ENCODE data around the gene ARPP19. TPM values are rescaled to one million over a fixed set of nuclear protein-coding genes. Genes with fewer than 3 reads are reported as not detected.
"Not testable (repeated sequence)": the region's sequence is repeated elsewhere in the genome, so short reads cannot be mapped to it uniquely, and the experiment has no call there.

ARPP19 gene
- 100 to 1,000 TPM; 106 to 169 (median 138) TPM for polyA plus RNA-seq (ENCODE audit: insufficient read length in 4 of 4)

GRCh38 chr15:52568601-52569585, at the start of gene ARPP19:
Gene ARPP19, minus strand, starts transcription at chr15:52569030. Its CDS starts 138 bp downstream, at chr15:52568892.
- peak; percentile 72 to 83 (median 74) for DNase-seq (ENCODE audit: low read depth in 4 of 4, low spot score in 3 of 4)

DNA sequence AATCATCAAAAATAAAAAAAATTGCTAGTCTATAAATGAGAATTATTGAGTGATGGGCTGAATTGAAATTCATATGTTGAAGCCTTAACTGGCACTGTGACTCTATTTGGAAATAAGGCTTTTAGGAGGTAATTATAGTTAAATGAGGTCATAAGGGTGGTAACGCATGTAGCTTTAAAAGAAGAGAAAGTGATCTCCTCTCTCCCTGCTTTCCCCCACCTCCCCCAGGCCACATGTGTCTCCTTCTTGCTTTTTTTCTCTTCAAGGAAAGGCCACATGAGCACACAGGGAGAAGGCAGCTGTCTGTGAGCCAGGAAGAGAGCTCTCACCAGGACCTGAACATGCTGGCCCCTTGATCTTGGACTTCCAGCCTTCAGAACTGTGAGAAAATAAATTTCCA, 48.2 kb upstream of the ARPP19 start:
- no peak for DNase-seq (ENCODE audit: low read depth in 4 of 4, low spot score in 3 of 4)

DNA sequence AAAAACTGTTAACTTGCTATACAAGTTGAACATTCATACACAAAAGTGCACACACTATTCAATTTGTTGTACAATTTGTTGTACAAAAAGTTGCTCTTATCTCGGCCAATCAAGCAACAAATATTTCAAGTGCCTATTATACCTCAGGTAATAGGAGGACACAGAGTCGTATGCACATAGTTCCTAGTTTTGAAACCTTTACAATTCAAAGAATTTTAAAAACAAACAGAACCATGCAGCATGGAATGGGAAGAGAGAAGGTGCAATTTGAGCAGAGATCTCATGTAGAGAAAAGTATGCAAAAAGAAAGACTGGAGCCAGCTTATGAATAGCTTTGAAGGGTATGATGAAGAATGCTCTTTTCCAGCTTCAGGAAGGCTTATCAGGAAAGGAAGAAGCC, 46.5 kb upstream of the ARPP19 start:
- no peak for DNase-seq (ENCODE audit: low read depth in 4 of 4, low spot score in 3 of 4)

DNA sequence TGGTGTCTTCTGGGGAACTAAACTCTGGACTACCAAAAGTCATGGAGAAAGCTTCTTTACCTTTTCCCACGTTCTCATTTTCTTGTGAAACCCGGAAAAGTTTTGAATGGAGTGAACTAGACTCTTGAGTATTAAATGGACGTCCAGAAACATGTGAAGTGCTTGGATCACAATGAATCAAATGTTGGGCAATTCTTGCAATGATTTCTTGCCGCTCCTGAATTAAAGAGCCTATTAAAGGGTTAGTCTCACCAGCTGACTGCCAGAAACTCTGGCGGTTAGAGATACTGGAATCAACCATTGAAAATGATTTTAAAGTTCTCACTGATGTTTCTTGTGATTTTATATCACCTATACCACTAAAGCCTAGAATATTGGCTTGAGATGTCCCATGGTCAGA, 40.8 kb upstream of the ARPP19 start:
- DNase-seq (ENCODE audit: low read depth in 4 of 4, low spot score in 3 of 4), result no peak

GRCh38 chr15:52584414-52584813, 15.6 kb upstream of the ARPP19 start:
- DNase-seq (ENCODE audit: low read depth in 4 of 4, low spot score in 3 of 4), result no peak

- no peak for DNase-seq (ENCODE audit: low read depth in 4 of 4, low spot score in 3 of 4)
Observed at GRCh38 chr15:52579852-52580251, 11.0 kb upstream of the ARPP19 start.

- no peak for DNase-seq (ENCODE audit: low read depth in 4 of 4, low spot score in 3 of 4)
Observed at GRCh38 chr15:52576692-52577091, 7.9 kb upstream of the ARPP19 start.

- DNase-seq (ENCODE audit: low read depth in 4 of 4, low spot score in 3 of 4), result not testable (repeated sequence)
Observed at GRCh38 chr15:52575573-52575972, 6.7 kb upstream of the ARPP19 start.

DNA sequence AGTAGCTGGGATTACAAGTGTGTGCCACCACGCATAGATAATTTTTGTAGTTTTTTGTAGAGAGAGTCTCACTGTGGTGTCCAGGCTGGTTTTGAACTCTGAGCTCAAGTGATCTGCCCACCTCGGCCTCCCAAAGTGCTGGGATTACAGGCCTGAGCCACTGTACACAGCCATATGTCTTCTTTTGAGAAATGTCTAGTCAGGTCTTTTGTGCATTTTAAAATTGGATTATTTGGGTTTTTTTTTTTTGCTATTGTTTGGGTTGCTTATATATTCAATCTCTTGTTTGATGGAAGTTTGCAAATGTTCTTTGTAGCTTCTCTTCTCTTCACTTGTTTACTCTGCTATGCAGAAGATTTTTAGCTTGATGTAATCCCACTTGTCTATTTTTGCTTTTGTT, 6.2 kb upstream of the ARPP19 start:
- DNase-seq (ENCODE audit: low read depth in 4 of 4, low spot score in 3 of 4), result no peak

GRCh38 chr15:52574623-52575022, 5.8 kb upstream of the ARPP19 start:
- not testable (repeated sequence) for DNase-seq (ENCODE audit: low read depth in 4 of 4, low spot score in 3 of 4)

DNA sequence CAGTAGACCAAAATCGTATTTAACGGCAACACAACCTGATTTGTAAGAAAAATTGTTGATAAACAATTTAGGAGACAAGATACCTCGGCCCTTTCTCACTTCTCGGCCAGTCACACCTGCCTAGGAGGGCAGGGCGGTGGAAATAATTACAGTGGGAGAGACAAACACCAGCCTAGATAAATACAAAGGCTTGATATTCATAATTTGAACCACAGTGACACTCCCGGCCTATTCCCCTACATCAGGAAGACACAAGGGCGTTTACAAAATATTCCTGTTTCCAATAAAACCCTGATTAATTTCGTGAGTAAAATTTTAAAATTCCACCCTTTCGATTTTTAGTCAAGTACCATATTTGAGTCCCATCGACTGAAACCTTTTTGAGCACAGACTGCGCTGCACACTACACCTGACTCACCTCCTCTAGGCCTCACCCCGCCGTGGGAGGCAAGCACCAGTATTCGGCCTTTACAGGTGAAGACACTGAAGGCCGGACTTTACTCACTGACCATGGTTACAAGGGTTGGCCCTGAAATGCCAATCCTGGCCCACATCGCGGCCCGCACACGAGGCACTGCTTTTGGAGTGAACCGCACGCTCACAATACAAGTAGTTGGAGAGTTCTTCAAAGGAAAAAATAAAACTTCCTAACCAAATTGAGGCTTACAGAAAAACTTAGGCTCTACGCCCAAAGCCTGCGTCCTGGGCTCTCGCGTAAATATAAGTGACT, 794 bp downstream of the ARPP19 start:
- peak; percentile 15 to 36 (median 34) for DNase-seq (ENCODE audit: low read depth in 4 of 4, low spot score in 3 of 4)

- DNase-seq (ENCODE audit: low read depth in 4 of 4, low spot score in 3 of 4), result no peak
Observed at GRCh38 chr15:52566889-52567288, 1.9 kb downstream of the ARPP19 start.

GRCh38 chr15:52565417-52566358, 3.1 kb downstream of the ARPP19 start:
- not testable (repeated sequence) for DNase-seq (ENCODE audit: low read depth in 4 of 4, low spot score in 3 of 4)

GRCh38 chr15:52563501-52564060, 5.2 kb downstream of the ARPP19 start:
- DNase-seq (ENCODE audit: low read depth in 4 of 4, low spot score in 3 of 4), result no peak

DNA sequence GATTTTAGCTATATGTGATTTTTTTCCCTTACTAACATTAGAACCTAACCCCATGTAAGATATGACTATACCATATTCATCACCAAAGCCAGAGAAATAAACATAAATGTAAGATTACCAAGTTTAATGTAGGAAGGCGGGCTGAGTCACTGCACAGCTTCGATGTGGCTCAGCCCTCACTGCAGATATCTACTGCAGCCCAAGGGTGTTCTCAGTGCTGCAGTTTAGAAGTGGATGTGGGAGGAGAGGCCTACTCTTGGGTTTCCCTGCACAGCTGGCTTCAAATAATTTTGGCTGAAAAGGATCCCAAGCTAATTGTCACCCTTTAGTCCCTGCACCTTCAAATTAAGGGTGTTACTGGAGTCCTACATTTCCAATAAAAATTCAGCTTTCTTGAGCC, 9.3 kb downstream of the ARPP19 start:
- DNase-seq (ENCODE audit: low read depth in 4 of 4, low spot score in 3 of 4), result no peak

DNA sequence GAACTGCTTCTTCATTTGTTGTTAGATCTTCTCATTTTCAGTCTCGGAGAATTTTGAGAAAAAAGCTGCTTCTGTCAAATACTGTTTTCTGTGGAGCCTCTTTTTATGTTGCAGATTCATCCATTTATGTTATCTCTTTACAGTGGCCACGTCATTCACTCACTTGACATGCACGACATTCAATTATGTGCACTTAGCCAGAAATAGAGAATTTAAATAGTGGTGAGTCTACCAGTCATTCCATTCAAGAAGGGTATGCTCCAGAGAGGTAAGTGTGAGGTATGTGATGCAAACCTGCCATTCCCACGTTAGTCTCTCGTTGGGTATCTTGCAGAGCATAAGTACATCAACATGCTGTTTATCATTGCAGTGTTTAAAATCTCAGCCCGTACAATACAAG, 9.8 kb downstream of the ARPP19 start:
- DNase-seq (ENCODE audit: low read depth in 4 of 4, low spot score in 3 of 4), result no peak

DNA sequence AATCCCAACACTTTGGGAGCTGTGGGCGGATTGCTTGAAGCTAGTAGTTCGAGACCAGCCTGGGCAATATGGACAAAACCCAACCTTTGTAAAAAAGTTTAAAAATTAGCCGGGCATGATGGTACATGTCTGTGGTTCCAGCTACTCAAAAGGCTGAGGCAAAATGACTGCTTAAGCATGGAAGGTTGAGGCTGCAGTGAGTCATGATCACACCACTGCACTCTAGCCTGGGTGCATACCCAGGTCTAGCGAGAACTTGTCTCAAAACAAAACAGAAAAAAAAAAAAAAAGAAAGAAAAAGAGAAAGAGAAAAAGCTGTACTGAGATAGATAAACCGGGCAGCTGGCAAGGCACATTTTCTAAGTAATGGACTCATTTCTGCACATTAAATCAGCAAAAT, 10.6 kb downstream of the ARPP19 start:
- no peak for DNase-seq (ENCODE audit: low read depth in 4 of 4, low spot score in 3 of 4)

DNA sequence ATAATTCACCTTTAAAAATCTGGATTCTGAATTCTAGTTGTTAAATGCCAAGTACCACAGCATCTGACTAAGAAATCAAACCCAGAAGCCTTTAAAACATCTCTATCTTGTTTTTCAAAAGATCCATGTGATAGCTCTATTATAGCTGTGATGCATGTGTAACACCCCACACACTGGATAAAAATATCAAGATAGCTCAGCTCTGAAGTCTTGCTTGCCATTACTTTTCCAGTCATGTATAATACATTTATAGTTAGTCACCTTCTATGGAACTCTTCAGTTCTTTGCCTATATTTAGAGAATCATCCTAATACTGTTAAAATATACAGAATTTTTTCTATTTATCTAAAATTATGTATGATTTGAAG, 11.6 kb downstream of the ARPP19 start:
- DNase-seq (ENCODE audit: low read depth in 4 of 4, low spot score in 3 of 4), result no peak

DNA sequence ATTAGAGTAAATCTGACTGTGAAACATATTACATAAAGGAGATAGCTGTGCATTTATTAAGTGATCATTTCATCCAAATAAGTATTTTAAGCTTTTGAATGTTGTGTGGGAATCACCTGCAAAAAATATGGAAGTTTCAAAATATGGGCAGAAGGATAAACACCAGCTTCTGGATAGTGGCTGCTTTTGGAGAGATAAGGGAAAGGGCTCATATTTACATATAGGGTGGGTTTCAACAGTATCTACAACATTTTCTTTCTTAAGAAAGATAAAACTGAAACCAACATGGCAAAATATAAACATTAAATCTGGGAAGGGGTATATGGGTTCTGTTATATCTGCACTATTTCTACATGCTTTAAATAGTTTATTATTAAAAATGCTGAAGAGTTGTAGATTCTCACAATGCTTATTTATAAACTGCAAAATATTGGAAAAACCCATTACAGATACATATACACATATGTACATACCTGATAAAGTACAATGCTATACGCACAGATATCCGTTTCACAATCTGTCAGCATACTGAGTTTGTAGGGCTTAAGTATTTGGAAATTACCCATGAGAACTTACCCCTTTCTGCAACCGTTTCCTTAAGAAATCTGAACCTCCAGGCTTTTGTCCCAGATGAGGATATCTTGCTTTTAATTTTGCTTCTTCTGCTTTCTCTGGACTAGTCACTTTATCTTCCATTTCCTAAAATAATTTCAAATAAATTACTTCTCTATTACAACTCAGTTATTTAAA, 12.1 kb downstream of the ARPP19 start:
- DNase-seq (ENCODE audit: low read depth in 4 of 4, low spot score in 3 of 4), result no peak

Data from left renal pelvis (tissue), 4 donors.